Vagina (tissue), 2 donors: ENCODE results near the gene DEPP1.

Source experiments
- CTCF ChIP-seq, 3 experiments: fragments of 450-650 bp in 2 of 3; fragments of 200-600 bp in 1 of 3; sonication (generic) in 1 of 3; IDR thresholded peaks; one replicate each; pipeline ENCODE4 v1.5.1; 2017 to 2019; ENCODE audit warnings: antibody characterized with exemption in 3 of 3, mild to moderate bottlenecking in 2 of 3, moderate library complexity in 2 of 3
- POLR2A ChIP-seq, 2 donors: fragments of 450-650 bp; IDR thresholded peaks; one replicate each; pipeline ENCODE4 v1.6.1; 2017; ENCODE audit warnings: antibody characterized with exemption in 2 of 2, mild to moderate bottlenecking in 2 of 2, moderate library complexity in 2 of 2
- POLR2AphosphoS5 ChIP-seq, 2 donors: sonication (generic); formaldehyde crosslinking; IDR thresholded peaks; one replicate each; pipeline ENCODE4 v1.9.0; 2017; ENCODE audit warnings: antibody characterized with exemption in 2 of 2, mild to moderate bottlenecking in 2 of 2, low read depth in 1 of 2; ENCODE audit not compliant: insufficient read depth in 1 of 2

- TF ChIP-seq CTCF (IDR thresholded peaks at IDR 0.05) (no peak), POLR2AphosphoS5 (IDR thresholded peaks at IDR 0.05; ENCODE audit: insufficient read depth in 1 of 2, low read depth in 1 of 2) (no peak), POLR2A (IDR thresholded peaks at IDR 0.05) (no peak)
Observed at GRCh38 chr10:44988957-44989585, 10.5 kb upstream of the DEPP1 start.
